ENCODE measurements around the gene ZBTB32.

- TF ChIP-seq, protein P1, sequence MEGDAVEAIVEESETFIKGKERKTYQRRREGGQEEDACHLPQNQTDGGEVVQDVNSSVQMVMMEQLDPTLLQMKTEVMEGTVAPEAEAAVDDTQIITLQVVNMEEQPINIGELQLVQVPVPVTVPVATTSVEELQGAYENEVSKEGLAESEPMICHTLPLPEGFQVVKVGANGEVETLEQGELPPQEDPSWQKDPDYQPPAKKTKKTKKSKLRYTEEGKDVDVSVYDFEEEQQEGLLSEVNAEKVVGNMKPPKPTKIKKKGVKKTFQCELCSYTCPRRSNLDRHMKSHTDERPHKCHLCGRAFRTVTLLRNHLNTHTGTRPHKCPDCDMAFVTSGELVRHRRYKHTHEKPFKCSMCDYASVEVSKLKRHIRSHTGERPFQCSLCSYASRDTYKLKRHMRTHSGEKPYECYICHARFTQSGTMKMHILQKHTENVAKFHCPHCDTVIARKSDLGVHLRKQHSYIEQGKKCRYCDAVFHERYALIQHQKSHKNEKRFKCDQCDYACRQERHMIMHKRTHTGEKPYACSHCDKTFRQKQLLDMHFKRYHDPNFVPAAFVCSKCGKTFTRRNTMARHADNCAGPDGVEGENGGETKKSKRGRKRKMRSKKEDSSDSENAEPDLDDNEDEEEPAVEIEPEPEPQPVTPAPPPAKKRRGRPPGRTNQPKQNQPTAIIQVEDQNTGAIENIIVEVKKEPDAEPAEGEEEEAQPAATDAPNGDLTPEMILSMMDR (IDR thresholded peaks at IDR 0.05) = no peak
- no peak for TF ChIP-seq POLR2A (IDR thresholded peaks at IDR 0.05)
These were observed 27.5 kb downstream of the ZBTB32 start for GRCh38 chr19:35731779-35732405.

Data from uterus (tissue), 2 donors.